ENCODE data around the gene HHEX. TPM values are rescaled to one million over a fixed set of nuclear protein-coding genes. Genes with fewer than 3 reads are reported as not detected.

The HHEX gene
- total RNA-seq, 1 experiment from 2014 or later = 11.0 TPM

- H3K4me2 ChIP-seq (ENCODE audit: low read length) = peak overlapping the region; percentile 95
- no TSS peak for BruUV-seq (replicated peaks)
- TF ChIP-seq SIN3A (IDR thresholded peaks at IDR 0.05; ENCODE audit: low read depth) = no peak
- TF ChIP-seq MAX (IDR thresholded peaks at IDR 0.05) = peak; percentile 66
- TF ChIP-seq ZFX (IDR thresholded peaks at IDR 0.05) = peak; percentile 26; the same call in 1 of the 2 replicates
- peaks cover 12% of the 10 kb centered on the region; the same call in 1 of the 2 replicates for H3K79me2 ChIP-seq (ENCODE audit: insufficient read depth, low read length)
- ChIA-PET POLR2A (interaction anchor here (0.8 to 1.5 kb wide), 2 partner anchors 9 to 12 kb away, joined by 5 to 6 read pairs; no protein-coding TSS in a partner anchor), CTCF (no interaction called here), RAD21 (ENCODE audit: low non-redundant PET in 1 of 2, low total read pairs in 2 of 2, uncharacterized antibody in 2 of 2, unreplicated experiment in 2 of 2) (no interaction called here)
- H3K27me3 ChIP-seq (ENCODE audit: insufficient read depth, low read length) = no peaks in the 10 kb centered on the region
- H3K4me1 ChIP-seq (ENCODE audit: control insufficient read depth in 1 of 2, insufficient read depth in 2 of 2, low read length in 2 of 2) = peaks cover 0 to 16% of the 10 kb centered on the region in 2 experiments; a peak in 3 of 4 replicates
- no peaks in the 10 kb centered on the region for H4K20me1 ChIP-seq (ENCODE audit: insufficient read depth)
- H3K9me2 ChIP-seq (ENCODE audit: insufficient read depth) = no peaks in the 10 kb centered on the region
- peak overlapping the region; percentile 78 for H3K27ac ChIP-seq (ENCODE audit: low read depth, low read length)
- peak overlapping the region; percentile 74 to 89 for H3K4me3 ChIP-seq (replicated peaks in 1 of 2; ENCODE audit: low read depth in 1 of 2, low read length in 2 of 2)
- peak overlapping the region; percentile 85 for H3K9ac ChIP-seq (ENCODE audit: low read length)
- DNase-seq (ENCODE audit: low read depth, low spot score) (peak; percentile 21), ATAC-seq (peak; percentile 53)
- no peak overlapping the region for H2AFZ ChIP-seq (ENCODE audit: low read depth, low read length, poor library complexity, severe bottlenecking)
- H3K36me3 ChIP-seq (ENCODE audit: control insufficient read depth in 1 of 2, insufficient read depth in 2 of 2, low read length in 2 of 2) = peaks cover 0 to 7% of the 10 kb centered on the region in 2 experiments; a peak in 1 of 4 replicates
- no peaks in the 10 kb centered on the region for H3K9me3 ChIP-seq (ENCODE audit: control insufficient read depth in 1 of 2, insufficient read depth in 1 of 2, low read depth in 1 of 2, low read length in 2 of 2)
- intact Hi-C loops (cut with micrococcal nuclease) = no loop called here
These were observed 608 bp downstream of the HHEX start for GRCh38 chr10:92690211-92690914.

DNA sequence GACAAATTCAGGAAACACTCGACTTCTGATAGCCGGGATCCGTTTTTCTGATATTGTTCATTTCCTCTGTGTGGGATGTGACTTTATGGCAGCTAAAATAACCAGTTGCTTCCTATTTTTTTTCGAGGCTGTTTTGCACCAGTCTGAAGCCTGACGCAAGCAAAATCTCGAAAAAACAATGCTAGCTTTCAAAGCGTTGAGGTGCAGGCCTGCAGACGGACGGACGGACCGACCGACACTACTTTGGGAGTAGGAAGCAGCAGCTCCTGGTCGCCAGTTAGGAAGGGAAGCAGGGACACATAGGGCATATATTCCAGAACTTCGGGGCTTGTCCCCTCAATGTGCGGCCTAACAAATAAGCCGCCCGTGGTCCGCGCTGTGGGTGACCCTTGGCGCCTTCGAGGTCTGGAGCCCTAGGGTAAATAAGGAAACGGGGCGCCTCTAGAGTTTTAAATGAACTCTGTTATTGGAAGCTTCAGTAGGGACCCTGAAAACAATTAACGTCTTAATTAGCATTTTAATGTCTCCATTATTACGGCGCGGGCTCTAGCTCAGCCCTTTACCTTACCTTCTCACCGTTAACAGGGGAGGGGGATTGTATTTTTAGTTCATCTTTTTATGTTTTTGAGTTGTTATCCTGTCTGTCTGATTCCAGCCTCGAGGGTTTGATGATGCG, 1.3 kb downstream of the HHEX start:
- Histone ChIP-seq H4K20me1 (ENCODE audit: insufficient read depth) (no peaks in the 10 kb centered on the region), H3K4me1 (ENCODE audit: control insufficient read depth in 1 of 2, insufficient read depth in 2 of 2, low read length in 2 of 2) (peaks cover 0 to 16% of the 10 kb centered on the region in 2 experiments; a peak in 3 of 4 replicates), H3K4me2 (ENCODE audit: low read length) (peak overlapping the region; percentile 95), H3K79me2 (ENCODE audit: insufficient read depth, low read length) (peaks cover 12% of the 10 kb centered on the region; the same call in 1 of the 2 replicates), H3K27me3 (ENCODE audit: insufficient read depth, low read length) (no peaks in the 10 kb centered on the region), H2AFZ (ENCODE audit: low read depth, low read length, poor library complexity, severe bottlenecking) (no peak overlapping the region), H3K4me3 (replicated peaks in 1 of 2; ENCODE audit: low read depth in 1 of 2, low read length in 2 of 2) (peak overlapping the region; percentile 74 to 89), H3K9ac (ENCODE audit: low read length) (peak overlapping the region; percentile 85), H3K9me2 (ENCODE audit: insufficient read depth) (no peaks in the 10 kb centered on the region), H3K9me3 (ENCODE audit: control insufficient read depth in 1 of 2, insufficient read depth in 1 of 2, low read depth in 1 of 2, low read length in 2 of 2) (no peaks in the 10 kb centered on the region), H3K36me3 (ENCODE audit: control insufficient read depth in 1 of 2, insufficient read depth in 2 of 2, low read length in 2 of 2) (peaks cover 0 to 7% of the 10 kb centered on the region in 2 experiments; a peak in 1 of 4 replicates), H3K27ac (ENCODE audit: low read depth, low read length) (no peak overlapping the region)
- ChIA-PET CTCF (no interaction called here), RAD21 (ENCODE audit: low non-redundant PET in 1 of 2, low total read pairs in 2 of 2, uncharacterized antibody in 2 of 2, unreplicated experiment in 2 of 2) (no interaction called here), POLR2A (no interaction called here)
- TSS peak; percentile 55 for BruUV-seq (replicated peaks)
- no peak for DNase-seq (ENCODE audit: low read depth, low spot score)
- intact Hi-C loops (cut with micrococcal nuclease) = no loop called here
- ATAC-seq = no peak
- TF ChIP-seq TCF7L2 (IDR thresholded peaks at IDR 0.05; ENCODE audit: borderline replicate concordance, extremely low read depth, insufficient read depth, insufficient read length) (no peak), ATF3 (IDR thresholded peaks at IDR 0.05) (no peak), ZBTB33 (IDR thresholded peaks at IDR 0.05; ENCODE audit: extremely low read depth, insufficient replicate concordance, low read length) (no peak), ZFX (IDR thresholded peaks at IDR 0.05) (no peak), POLR2AphosphoS5 (IDR thresholded peaks at IDR 0.05; ENCODE audit: low read depth, low read length) (no peak), CTCF (IDR thresholded peaks at IDR 0.05 in 2 of 3, conservative IDR thresholded peaks at IDR 0.05 in 1 of 3; ENCODE audit: borderline replicate concordance in 1 of 3, insufficient read depth in 1 of 3, low read depth in 2 of 3, low read length in 2 of 3) (no peak), POLR2A (IDR thresholded peaks at IDR 0.05; ENCODE audit: borderline replicate concordance, extremely low read depth, insufficient read depth, insufficient read length) (no peak), CBX3 (IDR thresholded peaks at IDR 0.05; ENCODE audit: low read depth) (no peak), ELF1 (IDR thresholded peaks at IDR 0.05; ENCODE audit: borderline replicate concordance, low read depth) (no peak), JUND (IDR thresholded peaks at IDR 0.05) (no peak), ZNF274 (IDR thresholded peaks at IDR 0.05; ENCODE audit: low read depth, low read length) (no peak), SP1 (IDR thresholded peaks at IDR 0.05; ENCODE audit: low read depth) (no peak)
